Transverse colon (tissue), 4 donors: ENCODE data around the gene TST.

Source experiments
- CTCF ChIP-seq, 5 experiments: fragments of 200-600 bp in 3 of 5; fragments of 450-650 bp in 2 of 5; sonication (generic) in 3 of 5; IDR thresholded peaks; 1 replicate in 2 of 5; 2 replicates in 3 of 5; pipeline ENCODE4 v1.5.1; 2016 to 2017; ENCODE audit warnings: antibody characterized with exemption in 5 of 5, inconsistent platforms in 3 of 5, mild to moderate bottlenecking in 2 of 5, moderate library complexity in 1 of 5
- EP300 ChIP-seq: sonication (generic); formaldehyde crosslinking; IDR thresholded peaks from one replicate; pipeline ENCODE4 v1.6.1; 2017; ENCODE audit warnings: antibody characterized with exemption, low read depth
- POLR2A ChIP-seq: fragments of 450-650 bp; IDR thresholded peaks from one replicate; pipeline ENCODE4 v1.6.1; 2016; ENCODE audit warnings: antibody characterized with exemption, mild to moderate bottlenecking, moderate library complexity
- POLR2AphosphoS5 ChIP-seq, 3 donors: sonication (generic); formaldehyde crosslinking; IDR thresholded peaks; one replicate each; pipeline ENCODE4 v1.6.1; 2016; ENCODE audit warnings: antibody characterized with exemption in 3 of 3

DNA sequence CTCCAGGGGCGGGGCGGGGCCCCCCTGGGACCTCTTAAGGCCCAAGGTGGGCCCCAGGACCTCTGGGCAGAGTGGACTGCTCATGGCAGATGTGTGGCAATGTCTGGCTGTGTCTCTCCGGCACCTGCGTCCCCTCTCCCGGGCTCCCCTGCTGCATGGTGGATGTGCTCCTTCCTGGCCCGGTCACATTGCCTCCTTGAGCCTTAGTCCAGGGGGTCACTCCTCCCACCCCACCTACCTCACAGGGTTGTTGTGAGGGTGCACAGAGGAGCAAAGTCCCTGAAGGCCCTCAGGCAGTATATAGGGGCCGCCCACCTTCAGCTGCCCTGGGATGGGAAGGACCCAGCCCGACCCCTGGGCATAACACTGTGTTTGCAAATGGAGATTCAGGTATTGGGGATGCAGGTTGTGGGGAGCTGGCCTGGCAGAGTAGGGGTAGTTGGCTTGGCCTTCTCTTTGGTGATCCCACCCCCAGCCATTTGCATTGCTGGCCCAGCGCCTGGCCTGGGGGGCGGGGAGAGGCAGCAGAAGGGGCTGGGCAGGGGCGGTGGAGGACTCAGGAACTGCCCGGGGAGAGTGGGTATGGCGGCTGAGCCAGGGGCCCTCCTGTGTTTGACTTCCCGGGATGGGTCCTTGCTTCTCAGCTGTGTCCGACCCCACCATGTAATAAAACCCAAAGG lies 43.6 kb upstream of the TST start:
- TF ChIP-seq EP300 = no peak
- no peak for TF ChIP-seq CTCF (IDR thresholded peaks at IDR 0.05)
- no peak for TF ChIP-seq POLR2A
- no peak for TF ChIP-seq POLR2AphosphoS5 (IDR thresholded peaks at IDR 0.05)
